NCI-H510A treated with DMSO at 0.1 percent for 48 hours (cell line): ENCODE measurements around the gene NSUN2.

Experiments used
- DNase-seq: peaks from one replicate; lab custom pipeline; 2025; lab: John Stamatoyannopoulos, UW

Gene NSUN2

GRCh38 chr5:6556089-6556801 is 76.6 kb downstream of the NSUN2 start:
- no peak for DNase-seq

- no peak for DNase-seq
Observed at GRCh38 chr5:6554812-6555211, 78.0 kb downstream of the NSUN2 start.

- DNase-seq, result no peak
Observed at GRCh38 chr5:6553972-6554371, 78.9 kb downstream of the NSUN2 start.

- DNase-seq, result no peak
Observed at GRCh38 chr5:6552612-6553011, 80.2 kb downstream of the NSUN2 start.

- DNase-seq, result no peak
Observed at GRCh38 chr5:6551955-6552313, 80.9 kb downstream of the NSUN2 start.

GRCh38 chr5:6551287-6551954 is 81.4 kb downstream of the NSUN2 start:
- no peak for DNase-seq

- DNase-seq, result no peak
Observed at GRCh38 chr5:6550628-6551027, 82.2 kb downstream of the NSUN2 start.
